A172 (cell line): Measurements from ENCODE around the gene AP3S1. TPM values are rescaled to one million over a fixed set of nuclear protein-coding genes. Genes with fewer than 3 reads are reported as not detected.
"Not testable (repeated sequence)": the region's sequence is repeated elsewhere in the genome, so short reads cannot be mapped to it uniquely, and the experiment has no call there.

Experiments used
- DNase-seq: peaks from one replicate; pipeline ENCODE4 v3.0.0-alpha.2; 2015; ENCODE audit warnings: low spot score
- total RNA-seq: library from RNA; depleted of rRNA; stranded (reverse); fragments of >200 nt; shearing (Covaris generic); gene quantifications from 2 replicates; pipeline ENCODE4 v1.2.3, GENCODE V29; 2014

Gene AP3S1
- total RNA-seq, 1 experiment from 2014 or later, result 552 TPM

DNA sequence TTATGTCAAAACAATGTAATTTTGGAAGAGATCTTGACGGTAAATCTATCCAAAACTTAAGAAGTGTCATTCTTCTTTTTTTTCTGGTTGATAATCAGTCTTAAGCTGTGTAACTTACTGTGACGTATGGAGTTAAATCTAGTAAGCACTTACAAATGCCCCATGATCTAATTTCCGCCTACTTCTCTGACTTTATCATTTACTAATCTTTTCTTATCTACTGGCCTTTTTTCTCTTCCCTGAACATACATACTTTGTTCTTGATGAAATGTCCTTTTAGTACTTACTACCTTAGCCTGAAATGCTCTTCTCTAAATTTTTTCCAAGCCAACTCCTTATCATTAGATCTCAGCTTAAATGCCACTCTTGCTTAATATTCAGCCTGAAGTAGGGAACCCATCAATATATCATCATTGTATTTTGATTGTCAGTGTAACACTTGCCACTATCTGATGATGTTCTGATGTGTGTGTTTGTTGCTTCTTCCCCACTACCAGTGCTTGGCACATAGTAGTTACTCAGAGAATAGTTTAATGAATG, 27.6 kb downstream of the AP3S1 start:
- DNase-seq, result no peak

DNA sequence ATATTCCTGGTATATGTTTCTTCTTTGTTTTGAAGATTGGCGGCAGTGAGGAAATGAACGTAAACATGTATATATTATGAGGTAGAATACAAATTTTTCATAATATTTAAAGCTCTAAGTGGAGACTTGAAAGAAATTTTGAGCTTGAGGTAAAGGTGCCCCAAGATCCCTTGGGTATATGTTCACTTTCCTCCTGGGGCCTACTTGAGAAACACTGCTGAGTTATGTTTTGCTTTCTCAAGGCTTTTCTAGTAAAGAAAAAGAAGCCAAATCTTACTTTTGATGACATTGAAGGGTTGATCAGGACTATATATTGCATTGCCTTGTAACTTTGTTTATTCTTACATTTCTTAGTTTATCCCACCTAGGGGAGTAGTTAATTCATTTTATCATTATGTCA, 30.7 kb downstream of the AP3S1 start:
- DNase-seq, result no peak

DNA sequence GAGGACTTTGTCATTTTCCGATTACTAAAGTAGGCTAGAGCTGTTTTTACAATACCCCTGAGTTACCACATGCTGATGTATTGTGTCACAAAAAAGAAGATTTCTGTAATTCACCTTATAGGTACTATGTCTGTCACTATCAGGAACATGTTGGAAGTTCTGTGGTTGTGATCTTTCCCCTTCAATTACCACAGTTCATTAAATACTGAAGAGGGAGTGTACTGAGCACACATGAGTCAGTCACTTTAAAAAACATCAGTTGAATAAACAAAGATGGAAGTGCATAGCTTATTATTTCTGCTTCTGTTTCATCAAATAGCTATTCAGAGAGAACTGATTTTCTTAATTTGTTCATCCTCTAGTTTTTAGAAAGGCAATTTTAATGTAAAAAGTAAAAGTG, 31.7 kb downstream of the AP3S1 start:
- peak; percentile 25 for DNase-seq

DNA sequence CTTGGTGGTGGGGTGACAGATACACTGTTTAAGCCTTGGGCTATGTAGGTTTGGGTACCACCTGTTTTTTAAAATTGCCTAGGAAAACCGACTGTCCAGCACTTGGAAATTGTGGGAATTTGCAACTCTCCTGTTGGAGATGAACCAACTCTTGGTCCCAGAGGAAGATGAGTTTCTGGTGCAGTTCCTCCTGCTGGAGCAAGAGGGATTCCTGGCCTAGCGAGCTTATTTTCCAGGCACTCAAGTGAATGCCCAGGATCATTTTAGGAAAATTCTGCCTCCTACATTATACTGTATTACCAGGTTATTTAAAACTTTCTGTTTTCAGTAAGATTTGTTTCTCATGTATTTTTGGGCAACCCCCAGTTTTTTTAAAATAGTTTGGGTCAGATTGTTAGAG, 33.7 kb downstream of the AP3S1 start:
- DNase-seq, result no peak

DNA sequence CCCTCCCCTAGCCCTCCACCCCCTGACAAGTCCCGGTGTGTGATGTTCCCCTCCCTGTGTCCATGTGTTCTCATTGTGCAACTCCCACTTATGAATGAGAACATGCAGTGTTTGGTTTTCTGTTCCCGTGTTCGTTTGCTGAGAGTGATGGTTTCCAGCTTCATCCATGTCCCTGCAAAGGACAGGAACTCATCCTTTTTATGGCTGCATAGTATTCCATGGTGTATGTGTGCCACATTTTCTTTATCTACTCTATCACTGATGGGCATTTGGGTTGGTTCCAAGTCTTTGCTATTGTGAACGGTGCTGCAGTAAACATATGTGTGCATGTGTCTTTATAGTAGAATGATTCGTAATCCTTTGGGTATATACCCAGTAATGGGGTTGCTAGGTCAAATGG, 35.6 kb downstream of the AP3S1 start:
- DNase-seq, result not testable (repeated sequence)

DNA sequence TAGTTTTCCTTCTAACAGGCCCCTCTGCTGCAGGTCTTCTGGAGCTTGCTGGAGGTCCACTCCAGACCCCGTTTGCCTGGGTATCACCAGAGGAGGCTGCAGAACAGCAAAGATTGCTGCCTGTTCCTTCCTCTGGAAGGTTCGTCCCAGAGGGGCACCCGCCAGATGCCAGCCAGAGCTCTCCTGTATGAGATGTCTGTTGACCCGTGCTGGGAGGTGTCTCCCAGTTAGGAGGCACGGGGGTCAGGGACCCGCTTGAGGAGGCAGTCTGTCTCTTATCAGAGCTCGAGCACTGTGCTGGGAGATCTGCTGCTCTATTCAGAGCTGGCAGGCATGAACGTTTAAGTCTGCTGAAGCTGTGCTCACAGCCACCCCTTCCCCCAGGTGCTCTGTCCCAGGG, 40.7 kb downstream of the AP3S1 start:
- not testable (repeated sequence) for DNase-seq

DNA sequence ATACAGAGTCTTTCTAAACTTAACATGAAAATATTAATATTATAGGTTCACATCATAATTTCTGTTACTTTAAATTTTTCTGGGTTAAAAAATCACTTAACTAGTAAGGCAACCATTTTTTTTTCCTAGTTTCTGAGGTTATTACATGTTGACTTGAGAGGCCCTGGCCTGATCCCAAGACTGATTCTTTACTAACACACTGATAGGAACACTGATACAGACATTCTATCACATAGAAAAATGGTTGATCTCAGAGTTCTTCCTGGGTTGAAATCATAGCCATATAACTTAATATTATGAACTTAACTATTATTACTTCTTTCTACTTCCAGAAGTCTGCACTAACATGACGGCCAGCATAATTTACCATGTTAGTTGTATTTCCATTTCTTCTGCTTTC, 43.0 kb downstream of the AP3S1 start:
- DNase-seq, result no peak

DNA sequence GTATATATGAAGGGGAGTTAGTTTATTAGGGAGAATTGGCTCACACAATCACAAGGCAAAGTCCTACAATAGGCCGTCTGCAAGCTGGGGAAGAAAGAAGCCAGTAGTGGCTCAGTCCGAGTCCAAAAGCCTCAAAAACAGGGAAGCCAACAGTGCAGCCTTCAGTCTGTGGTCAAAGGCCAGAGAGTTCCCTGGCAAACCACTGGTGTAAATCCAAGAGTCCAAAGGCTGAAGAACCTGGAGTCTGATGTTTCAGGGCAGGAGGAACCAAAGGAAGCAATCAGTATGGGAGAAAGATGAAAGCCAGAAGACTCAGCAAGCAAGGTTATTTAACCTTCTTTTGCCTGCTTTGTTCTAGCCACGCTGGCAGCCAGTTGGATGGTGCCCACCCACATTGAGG, 43.5 kb downstream of the AP3S1 start:
- DNase-seq, result not testable (repeated sequence)

DNA sequence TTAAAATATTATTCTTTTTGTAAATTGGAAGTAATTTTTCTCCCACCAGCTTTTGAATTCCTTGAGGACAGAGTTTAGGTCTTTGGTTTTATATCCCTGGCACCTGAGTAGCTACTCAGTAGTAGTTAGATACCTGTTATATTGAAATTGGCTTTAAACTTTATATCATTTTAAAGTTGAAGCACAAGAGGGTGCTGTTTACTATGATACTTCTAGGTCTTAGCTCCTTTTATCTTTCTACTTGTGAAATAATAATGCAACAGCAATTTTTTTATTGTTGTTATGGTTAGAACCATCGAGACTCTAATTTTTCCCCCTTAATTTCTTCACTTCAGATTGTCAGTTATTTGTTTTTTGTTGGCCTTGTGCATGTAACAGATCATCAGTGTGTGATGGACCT, 46.3 kb downstream of the AP3S1 start:
- peak; percentile 56 for DNase-seq

DNA sequence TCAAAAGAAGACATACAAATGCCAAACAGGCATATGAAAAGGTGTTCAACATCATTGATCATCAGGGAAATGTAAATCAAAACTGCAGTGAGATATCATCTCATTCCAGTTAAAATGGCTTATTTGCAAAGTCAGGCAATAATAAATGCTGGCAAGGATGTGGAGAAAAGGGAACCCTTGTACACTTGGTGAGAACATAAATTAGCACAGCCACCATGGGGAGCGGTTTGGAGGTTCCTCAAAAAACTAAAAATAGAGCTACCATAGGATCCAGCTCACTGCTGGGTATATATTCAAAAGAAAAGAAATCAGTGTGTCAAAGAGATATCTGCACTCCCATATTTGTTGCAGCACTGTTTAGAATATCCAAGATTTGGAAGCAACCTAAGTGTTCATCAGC, 50.3 kb downstream of the AP3S1 start:
- DNase-seq, result no peak

DNA sequence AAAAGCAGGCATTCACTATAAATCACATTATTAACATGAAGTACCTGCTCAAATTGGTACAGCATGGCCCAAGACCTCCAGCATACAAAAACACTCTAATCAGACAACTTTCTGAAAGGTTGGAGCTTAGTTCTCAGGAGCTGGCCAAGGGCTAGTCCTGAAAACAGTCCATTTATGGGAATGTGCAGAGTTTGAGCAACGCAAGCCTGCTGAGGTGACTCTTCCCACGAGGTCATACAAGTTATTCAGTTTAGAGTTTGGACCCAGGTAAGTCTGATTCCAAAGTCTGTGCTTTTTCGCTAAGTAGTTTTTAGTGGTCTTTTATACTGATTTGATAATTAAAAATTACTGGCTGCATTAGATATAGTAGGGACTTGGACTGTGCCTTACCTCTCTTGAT, 52.6 kb downstream of the AP3S1 start:
- DNase-seq, result peak; percentile 28

DNA sequence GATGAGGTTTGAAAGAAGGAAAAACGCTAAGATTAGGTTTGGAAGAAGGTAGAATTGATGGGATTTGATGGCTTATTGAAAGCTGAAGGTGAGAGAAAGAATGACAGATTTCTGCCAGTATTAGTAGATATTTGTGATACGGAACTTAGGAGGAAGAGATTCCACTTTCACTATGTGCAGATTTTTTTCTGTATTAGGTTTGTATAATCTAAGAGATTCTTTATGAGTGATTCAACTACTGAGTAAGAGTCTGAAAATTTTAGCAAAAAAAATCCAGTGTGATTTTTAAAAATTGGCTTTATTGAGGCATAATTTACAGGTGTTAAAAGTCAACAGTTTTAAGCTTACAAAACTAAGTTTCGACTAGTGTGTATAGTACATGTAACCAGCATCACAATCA, 54.1 kb downstream of the AP3S1 start:
- peak; percentile 18 for DNase-seq

DNA sequence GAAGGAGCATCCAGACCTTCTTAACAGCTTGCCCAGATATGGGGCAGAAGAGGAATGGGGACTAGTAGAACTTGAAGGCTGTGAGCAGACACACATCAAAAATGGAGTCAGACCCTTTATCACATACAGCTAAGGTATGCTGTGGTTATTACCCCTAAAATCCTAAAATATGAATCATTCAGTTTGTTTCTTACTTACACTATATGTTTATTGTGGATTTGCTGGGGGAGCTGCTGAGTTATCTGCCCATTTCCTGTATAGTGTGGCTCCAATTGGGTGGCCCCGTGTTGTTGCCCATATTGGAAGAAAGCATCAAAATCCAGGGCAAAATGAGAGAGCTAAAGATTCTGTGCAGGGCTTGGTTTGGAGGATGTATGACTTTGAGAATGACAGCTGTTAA, 56.9 kb downstream of the AP3S1 start:
- DNase-seq, result peak; percentile 65

DNA sequence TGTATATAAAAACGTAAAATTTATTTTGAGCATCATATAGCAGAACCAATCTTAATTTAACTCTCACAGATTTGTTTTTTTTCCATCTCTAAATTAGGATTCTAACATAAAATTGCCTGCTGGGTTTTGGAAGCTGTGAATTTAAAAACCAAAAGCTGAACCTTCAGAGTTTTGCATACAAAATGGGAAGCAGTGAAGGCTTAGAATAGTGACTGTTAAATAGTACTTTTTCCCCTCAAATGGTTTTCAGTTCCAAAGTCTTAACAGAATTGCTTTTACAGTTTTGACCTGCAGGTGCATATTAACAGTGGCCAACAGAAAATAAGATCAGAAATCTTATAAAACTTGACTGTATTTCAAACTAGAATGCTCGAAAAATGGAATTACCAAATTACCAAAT, 65.4 kb downstream of the AP3S1 start:
- no peak for DNase-seq

DNA sequence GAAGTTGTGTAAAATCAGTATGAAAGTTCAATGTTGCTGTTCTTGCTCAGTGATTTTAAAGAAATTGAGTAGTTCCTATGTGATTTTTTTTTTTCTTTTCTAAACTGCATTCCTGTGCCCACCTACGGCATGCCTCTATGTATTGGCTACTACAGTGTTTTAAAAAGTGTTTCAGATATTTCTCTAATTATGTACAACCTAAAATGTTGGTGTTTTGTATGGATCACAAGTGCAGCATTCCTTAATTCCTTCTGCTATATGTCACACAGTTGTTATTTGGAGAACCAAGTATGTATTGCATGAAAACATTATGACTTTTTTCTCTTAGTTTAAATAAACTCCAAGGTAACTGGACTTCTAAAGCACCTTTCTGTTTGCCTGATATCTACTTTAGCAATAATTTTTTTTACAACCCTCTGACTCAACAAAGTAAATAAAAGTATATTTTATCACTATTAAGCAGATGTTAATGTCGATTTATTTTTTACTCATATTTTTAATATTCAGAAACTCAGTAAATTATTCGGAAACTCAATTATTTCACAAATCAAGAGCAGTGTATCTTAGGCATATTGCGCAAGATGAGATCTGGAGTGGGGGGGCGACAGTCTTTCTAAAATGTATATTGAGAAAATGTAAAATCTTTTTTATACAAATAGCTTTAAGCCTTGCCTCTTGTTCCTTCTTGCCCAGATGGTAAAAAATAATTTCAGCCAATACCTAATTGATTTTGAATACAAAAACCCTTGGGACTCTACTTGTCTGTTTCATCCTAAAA, 72.1 kb downstream of the AP3S1 start:
- not testable (repeated sequence) for DNase-seq

DNA sequence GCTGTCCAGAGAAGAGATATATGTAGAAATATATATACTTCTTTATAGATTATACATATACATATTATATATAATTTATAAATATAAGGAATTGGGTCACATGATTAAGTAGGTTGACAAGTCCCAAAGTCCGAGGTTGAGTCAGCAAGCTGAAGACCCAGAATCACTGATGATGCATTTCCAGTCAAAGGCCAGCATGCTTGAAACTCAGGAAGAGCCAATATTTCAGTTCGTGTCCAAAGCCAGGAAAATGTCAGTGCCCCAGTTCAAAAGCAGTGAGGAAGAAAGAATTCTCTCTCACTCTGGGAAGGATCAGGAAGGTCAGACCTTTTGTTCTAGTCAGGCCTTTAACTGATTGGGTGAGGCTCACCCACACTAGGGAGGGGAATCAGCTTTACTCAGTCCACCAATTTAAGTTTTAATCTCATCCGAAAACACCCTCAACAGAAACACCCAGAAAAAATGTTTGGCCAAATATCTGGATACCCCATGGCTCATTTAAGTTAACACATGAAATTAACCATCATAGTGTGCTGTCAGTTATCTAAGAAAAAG, 78.5 kb downstream of the AP3S1 start:
- no peak for DNase-seq

DNA sequence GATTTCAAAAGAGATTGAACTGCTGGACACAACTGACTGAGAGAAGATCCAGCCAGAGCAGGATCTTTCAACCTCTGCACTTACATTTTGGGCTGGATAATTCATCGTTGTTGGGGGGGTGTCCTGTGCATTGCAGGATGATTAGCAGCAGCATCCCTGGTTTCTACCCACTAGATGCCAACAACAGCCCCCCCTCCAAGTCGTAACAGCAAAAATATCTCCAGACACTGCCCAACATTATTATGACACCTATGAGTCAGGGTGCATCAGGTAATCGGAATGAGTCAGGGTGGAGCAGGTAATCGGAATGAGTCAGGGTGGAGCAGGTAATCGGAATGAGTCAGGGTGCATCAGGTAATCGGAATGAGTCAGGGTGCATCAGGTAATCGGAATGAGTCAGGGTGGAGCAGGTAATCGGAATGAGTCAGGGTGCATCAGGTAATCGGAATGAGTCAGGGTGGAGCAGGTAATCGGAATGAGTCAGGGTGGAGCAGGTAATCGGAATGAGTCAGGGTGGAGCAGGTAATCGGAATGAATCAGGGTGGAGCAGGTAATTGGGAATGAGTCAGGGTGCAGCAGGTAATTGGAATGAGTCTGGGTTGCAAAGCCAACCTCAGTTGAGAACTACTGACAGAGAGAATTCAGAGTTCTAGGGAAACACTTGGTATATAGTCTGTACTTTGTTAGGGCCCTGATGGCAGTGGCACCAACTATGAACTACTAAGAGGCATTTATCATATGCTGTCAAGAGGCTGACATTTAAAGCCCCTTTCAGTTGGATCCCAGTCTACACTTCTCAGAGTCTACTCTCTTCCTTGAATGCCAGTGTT, 87.1 kb downstream of the AP3S1 start:
- peak; percentile 83 for DNase-seq

DNA sequence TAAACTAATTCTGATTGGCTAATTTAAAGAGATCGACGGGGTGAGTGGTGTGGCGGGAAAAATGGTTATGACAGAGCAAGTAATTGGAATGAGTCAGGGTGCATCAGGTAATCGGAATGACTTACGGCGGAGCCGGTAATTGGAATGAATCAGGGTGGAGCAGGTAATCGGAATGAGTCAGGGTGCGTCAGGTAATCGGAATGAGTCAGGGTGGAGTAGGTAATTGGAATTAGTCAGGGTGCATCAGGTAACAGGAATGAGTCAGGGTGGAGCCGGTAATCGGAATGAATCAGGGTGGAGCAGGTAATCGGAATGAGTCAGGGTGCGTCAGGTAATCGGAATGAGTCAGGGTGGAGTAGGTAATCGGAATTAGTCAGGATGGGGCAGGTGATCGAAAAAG, 88.4 kb downstream of the AP3S1 start:
- peak; percentile 99 for DNase-seq

DNA sequence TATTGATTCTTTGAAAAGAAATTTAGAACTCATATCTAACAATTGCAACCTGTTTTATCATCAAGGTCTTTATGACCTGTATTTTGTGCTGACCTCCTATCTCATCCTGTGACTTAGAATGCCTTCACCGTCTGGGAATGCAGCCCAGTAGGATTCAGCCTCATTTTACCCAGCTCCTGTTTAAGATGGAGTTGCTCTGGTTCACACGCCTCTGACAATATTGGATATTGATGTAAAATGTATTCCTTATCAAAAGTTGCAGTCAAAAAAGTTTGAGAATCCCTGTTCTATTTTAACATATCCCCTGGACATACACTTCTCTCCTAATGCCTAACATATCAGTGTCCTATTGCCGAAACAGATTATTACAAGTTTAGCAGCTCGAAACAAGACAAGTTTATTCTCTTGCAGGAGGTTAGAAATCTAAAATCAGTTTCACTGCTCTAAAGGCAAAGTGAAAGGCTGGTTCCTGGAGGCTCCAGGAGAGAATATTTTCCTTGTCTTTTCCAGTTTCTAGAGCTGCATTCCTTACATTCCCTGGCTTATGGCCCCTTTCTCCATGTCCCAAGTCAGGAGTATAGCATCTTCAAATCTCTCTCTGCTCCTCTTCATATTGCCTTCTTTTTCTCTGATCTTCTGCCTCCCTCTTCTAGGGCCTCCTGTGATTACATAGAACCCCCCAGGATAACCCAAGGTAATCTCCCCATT, 89.0 kb downstream of the AP3S1 start:
- DNase-seq, result peak; percentile 69

DNA sequence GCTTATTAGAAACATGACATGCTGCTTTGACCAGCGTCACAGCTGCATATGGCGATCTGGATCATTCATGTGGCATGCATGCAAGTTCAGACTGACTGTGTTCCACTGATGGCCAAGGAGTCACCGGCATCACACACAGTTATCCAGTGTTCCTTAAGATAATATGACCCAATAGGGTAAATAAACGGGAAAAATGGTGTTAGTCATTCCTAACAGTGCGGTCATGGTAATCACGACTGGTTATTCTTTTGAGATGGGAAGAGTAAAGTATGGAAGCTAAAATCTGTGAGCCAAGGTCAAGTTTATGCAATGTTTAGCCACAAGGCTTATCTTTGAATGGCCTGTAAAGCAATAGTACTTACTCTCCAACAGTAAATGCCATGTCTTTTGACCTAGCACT, 91.3 kb downstream of the AP3S1 start:
- peak; percentile 55 for DNase-seq

DNA sequence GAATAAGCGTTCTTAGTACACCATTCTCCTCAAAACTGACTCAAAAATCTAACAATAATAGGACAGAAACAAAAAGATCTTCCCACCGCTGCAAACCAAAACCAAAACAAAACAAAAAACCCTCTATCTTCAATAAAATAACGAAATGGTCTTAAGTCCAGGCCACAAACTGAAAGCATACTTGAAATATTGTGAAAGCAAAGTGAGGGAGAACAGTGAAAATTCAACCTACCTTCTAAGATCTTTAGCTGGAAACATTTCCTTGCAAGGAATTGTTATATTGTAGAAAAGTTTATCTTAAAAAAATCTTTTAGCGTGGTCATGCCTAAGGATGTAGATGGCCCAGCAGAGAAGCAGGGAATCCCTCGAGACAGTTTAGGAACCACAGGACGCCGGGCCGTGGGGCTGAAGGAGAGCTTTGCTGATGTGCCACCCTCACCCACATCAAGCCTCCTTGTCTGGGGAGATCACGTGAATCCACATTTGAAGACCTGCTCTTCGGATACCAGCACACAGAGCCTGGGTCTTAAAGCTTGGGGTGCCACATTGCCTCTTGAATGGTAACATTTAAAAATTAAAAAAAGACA, 92.7 kb downstream of the AP3S1 start:
- DNase-seq, result no peak

DNA sequence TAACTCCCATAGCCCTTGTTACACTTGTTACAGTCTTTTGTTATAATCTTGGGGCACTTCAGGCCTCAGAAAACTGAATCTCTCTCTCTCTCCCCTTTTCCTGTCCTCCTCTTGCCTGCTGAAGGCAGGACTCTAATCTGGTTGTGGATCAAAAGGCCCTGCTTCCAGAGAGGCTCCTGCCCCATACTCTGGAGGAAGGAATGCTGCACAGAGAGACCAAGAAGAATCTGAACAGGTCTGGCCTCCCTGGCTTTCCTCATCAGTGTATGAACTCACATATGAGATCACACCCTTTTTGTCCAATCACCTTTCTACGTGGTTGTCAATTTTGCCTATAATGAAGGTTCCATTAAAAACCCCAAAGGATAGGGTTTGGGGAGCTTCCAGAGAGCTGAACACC, 94.3 kb downstream of the AP3S1 start:
- no peak for DNase-seq
